OCI-LY7 (cell line): ENCODE results near the gene FARSB. TPM values are rescaled to one million over a fixed set of nuclear protein-coding genes. Genes with fewer than 3 reads are reported as not detected.

Experiments used
- BruUV-seq: library from RNA; stranded (reverse); fragments of 400-500 nt; replicated peaks from 2 replicates; lab custom pipeline; 2021; lab: Mats Ljungman, UMichigan
- CTCF ChIA-PET: fragments of 300-600 bp; sonication (Branson Sonifier 250); formaldehyde crosslinking; loops from one replicate; lab custom pipeline; 2022; ENCODE audit warnings: antibody characterized with exemption; ENCODE audit not compliant: unreplicated experiment; lab: Charles Lee
- POLR2A ChIA-PET: fragments of 300-600 bp; sonication (Branson Sonifier 250); formaldehyde crosslinking; loops from one replicate; lab custom pipeline; 2022; ENCODE audit warnings: antibody characterized with exemption; lab: Charles Lee
- DNase-seq: peaks from one replicate; pipeline ENCODE4 v3.0.0-alpha.2; 2015; ENCODE audit warnings: low spot score
- H2AFZ ChIP-seq: fragments of 200-600 bp; sonication (generic), shearing (Covaris generic); 2 replicates; pipeline ENCODE4 v1.6.1; 2014; ENCODE audit warnings: mild to moderate bottlenecking, antibody characterized with exemption, low read length, moderate library complexity
- H3K27ac ChIP-seq: fragments of 200-600 bp; sonication (generic); 2 replicates; pipeline ENCODE4 v1.5.1; 2014; ENCODE audit warnings: mixed run types, low read depth, mild to moderate bottlenecking, moderate library complexity, low read length, inconsistent platforms; ENCODE audit not compliant: poor library complexity, severe bottlenecking
- H3K36me3 ChIP-seq: fragments of 200-600 bp; sonication (generic); 2 replicates; pipeline ENCODE4 v1.6.1; 2014; ENCODE audit warnings: mild to moderate bottlenecking, antibody characterized with exemption, low read length, moderate library complexity, mixed read lengths; ENCODE audit not compliant: insufficient read depth
- H3K4me1 ChIP-seq: fragments of 200-600 bp; sonication (generic); 2 replicates; pipeline ENCODE4 v1.5.1; 2014; ENCODE audit warnings: mild to moderate bottlenecking, low read length; ENCODE audit not compliant: insufficient read depth, poor library complexity, severe bottlenecking
- H3K4me2 ChIP-seq: fragments of 200-600 bp; sonication (generic); 2 replicates; pipeline ENCODE4 v1.6.1; 2014; ENCODE audit warnings: mild to moderate bottlenecking, low read length
- H3K4me3 ChIP-seq: fragments of 200-600 bp; sonication (generic); 2 replicates; pipeline ENCODE4 v1.5.1; 2014; ENCODE audit warnings: mild to moderate bottlenecking, low read depth, low read length; ENCODE audit not compliant: poor library complexity, severe bottlenecking
- H3K79me2 ChIP-seq: fragments of 200-600 bp; sonication (generic); 2 replicates; pipeline ENCODE4 v1.6.1; 2016; ENCODE audit warnings: low read depth, mild to moderate bottlenecking, low read length, moderate library complexity, mixed read lengths; ENCODE audit not compliant: insufficient read depth
- H3K9me2 ChIP-seq: fragments of 200-600 bp; sonication (generic); 2 replicates; pipeline ENCODE4 v1.6.1; 2016; ENCODE audit warnings: mild to moderate bottlenecking, low read length, mixed read lengths; ENCODE audit not compliant: insufficient read depth
- H3K9me3 ChIP-seq: fragments of 200-600 bp; sonication (generic); 2 replicates; pipeline ENCODE4 v1.6.1; 2014; ENCODE audit warnings: mild to moderate bottlenecking, mixed run types, low read length, mixed read lengths
- H4K20me1 ChIP-seq: fragments of 200-600 bp; sonication (generic); 2 replicates; pipeline ENCODE4 v1.6.1; 2014; ENCODE audit warnings: mild to moderate bottlenecking, antibody characterized with exemption, low read length, moderate library complexity, mixed read lengths; ENCODE audit not compliant: insufficient read depth
- EZH2phosphoT487 ChIP-seq: fragments of 200-600 bp; sonication (generic); IDR thresholded peaks from 2 replicates; pipeline ENCODE4 v1.6.1; 2018; ENCODE audit warnings: low read depth, borderline replicate concordance, mild to moderate bottlenecking, mixed run types, antibody characterized with exemption, low read length, moderate library complexity, mixed read lengths
- intact Hi-C: fragments of 100-400 bp; cut with micrococcal nuclease; formaldehyde crosslinking; loops from one replicate; pipeline ENCODE4 v1.10.0; 2022; ENCODE audit not compliant: unreplicated experiment
- total RNA-seq, 2 experiments: library from RNA; depleted of rRNA in 1 of 2; stranded (reverse); fragments of >200 nt in 1 of 2; shearing (Covaris generic) in 1 of 2; gene quantifications; 2 replicates each; pipeline ENCODE4 v1.2.3, GENCODE V29; 2014 to 2022
- TF ChIP-seq, protein P1 (sequence below): fragments of 200-600 bp; sonication (generic); conservative IDR thresholded peaks from 2 replicates; pipeline ENCODE4 v1.5.1; 2014; ENCODE audit warnings: mild to moderate bottlenecking, antibody characterized with exemption, low read length, moderate library complexity, mixed read lengths

FARSB gene
- total RNA-seq, 2 experiments from 2014 or later = 24.9 to 46.7 TPM

DNA sequence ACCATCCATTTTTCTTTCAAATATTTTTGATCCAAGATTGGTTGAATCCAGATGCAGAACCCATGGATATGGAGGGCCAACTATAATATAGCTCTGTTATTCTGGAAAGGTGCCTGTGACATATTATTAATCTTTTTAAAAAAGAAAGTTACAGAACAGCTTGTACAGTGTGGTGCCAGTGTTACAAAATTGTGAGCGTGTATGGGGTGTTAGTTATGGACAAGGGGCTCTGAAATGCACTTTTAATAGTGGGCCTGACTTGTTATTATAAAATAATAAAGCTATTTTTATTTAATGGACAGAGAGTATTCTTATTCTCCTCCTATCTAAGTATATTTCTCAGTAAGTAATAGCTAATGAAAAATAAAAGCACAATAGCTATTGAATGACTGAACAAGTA lies 111.2 kb downstream of the FARSB start:
- H3K79me2 ChIP-seq = no peaks in the 10 kb centered on the region
- H3K4me2 ChIP-seq = no peak overlapping the region
- intact Hi-C loops = no loop called here
- no peaks in the 10 kb centered on the region for H3K9me3 ChIP-seq
- no peak for DNase-seq
- no peak for TF ChIP-seq EZH2phosphoT487
- TF ChIP-seq, protein P1, sequence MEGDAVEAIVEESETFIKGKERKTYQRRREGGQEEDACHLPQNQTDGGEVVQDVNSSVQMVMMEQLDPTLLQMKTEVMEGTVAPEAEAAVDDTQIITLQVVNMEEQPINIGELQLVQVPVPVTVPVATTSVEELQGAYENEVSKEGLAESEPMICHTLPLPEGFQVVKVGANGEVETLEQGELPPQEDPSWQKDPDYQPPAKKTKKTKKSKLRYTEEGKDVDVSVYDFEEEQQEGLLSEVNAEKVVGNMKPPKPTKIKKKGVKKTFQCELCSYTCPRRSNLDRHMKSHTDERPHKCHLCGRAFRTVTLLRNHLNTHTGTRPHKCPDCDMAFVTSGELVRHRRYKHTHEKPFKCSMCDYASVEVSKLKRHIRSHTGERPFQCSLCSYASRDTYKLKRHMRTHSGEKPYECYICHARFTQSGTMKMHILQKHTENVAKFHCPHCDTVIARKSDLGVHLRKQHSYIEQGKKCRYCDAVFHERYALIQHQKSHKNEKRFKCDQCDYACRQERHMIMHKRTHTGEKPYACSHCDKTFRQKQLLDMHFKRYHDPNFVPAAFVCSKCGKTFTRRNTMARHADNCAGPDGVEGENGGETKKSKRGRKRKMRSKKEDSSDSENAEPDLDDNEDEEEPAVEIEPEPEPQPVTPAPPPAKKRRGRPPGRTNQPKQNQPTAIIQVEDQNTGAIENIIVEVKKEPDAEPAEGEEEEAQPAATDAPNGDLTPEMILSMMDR = no peak
- H3K27ac ChIP-seq = no peak overlapping the region
- H2AFZ ChIP-seq = no peak overlapping the region
- H3K36me3 ChIP-seq = no peaks in the 10 kb centered on the region
- no peak overlapping the region for H3K4me3 ChIP-seq
- ChIA-PET POLR2A (interaction anchor here (0.7 to 1.3 kb wide), 7 partner anchors 11 to 1171 kb away, joined by 3 to 5 read pairs (median 4); no protein-coding TSS in a partner anchor), CTCF (interaction anchor here (0.8 kb wide), 1 partner anchor 15 kb away, joined by 3 read pairs; no protein-coding TSS in a partner anchor)
- no peaks in the 10 kb centered on the region; the same call in 1 of the 2 replicates for H4K20me1 ChIP-seq
- no TSS peak for BruUV-seq
- H3K9me2 ChIP-seq = no peaks in the 10 kb centered on the region
- no peaks in the 10 kb centered on the region for H3K4me1 ChIP-seq

DNA sequence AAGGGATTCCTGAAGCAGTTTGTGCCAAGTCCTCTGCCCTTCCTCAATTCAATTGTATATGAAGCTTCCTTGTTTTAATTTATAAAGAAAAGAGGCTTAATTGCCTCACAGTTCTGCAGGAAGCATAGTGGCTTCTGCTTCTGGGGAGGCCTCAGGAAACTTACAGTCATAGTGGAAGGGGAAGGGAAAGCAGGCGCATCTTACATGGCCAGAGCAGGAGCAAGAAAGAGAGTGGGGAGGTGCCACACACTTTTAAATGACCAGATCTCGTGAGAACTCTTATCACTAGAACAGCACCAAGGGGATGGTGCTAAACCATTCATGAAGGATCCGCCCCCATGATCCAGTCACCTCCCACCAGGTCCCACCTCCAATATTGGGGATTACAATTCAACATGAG lies 117.4 kb downstream of the FARSB start:
- Histone ChIP-seq H3K27ac (no peak overlapping the region), H4K20me1 (no peaks in the 10 kb centered on the region; the same call in 1 of the 2 replicates), H3K36me3 (no peaks in the 10 kb centered on the region), H3K4me3 (no peak overlapping the region), H3K79me2 (no peaks in the 10 kb centered on the region), H3K4me2 (no peak overlapping the region), H3K9me3 (no peaks in the 10 kb centered on the region), H3K9me2 (no peaks in the 10 kb centered on the region), H3K4me1 (no peaks in the 10 kb centered on the region), H2AFZ (no peak overlapping the region)
- TF ChIP-seq EZH2phosphoT487 = no peak
- TF ChIP-seq, protein P1 = no peak
- DNase-seq = no peak
- CTCF ChIA-PET = no interaction called here
- POLR2A ChIA-PET = no interaction called here
- intact Hi-C loops = no loop called here
- no TSS peak for BruUV-seq

DNA sequence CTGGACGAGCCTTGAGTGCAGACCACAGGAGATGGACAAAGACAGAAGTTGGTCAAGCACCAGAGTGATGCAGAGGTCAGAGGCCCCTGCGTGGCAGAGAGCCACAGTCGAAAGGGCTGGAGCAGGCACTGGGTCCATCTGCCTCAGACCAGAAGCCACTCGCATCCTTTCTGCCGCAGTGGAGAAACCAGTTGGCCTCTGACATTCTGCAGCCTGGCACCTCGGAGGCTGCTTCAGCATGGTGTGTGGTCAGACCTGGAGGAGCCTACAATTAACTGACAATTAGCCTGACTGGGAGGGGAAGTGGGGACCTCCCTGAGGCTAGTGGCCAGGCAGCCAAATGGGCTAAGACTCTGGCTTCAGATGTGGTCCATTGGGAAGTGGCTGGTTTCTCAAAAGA lies 120.4 kb downstream of the FARSB start:
- H3K9me2 ChIP-seq = no peaks in the 10 kb centered on the region
- CTCF ChIA-PET = no interaction called here
- intact Hi-C loops = no loop called here
- H3K4me2 ChIP-seq = no peak overlapping the region
- H3K9me3 ChIP-seq = no peaks in the 10 kb centered on the region
- no peaks in the 10 kb centered on the region for H3K4me1 ChIP-seq
- H3K36me3 ChIP-seq = no peaks in the 10 kb centered on the region
- no TSS peak for BruUV-seq
- H3K27ac ChIP-seq = no peak overlapping the region
- no peak overlapping the region for H2AFZ ChIP-seq
- no peak for DNase-seq
- POLR2A ChIA-PET = interaction anchor here (0.7 kb wide), 1 partner anchor 487 kb away, joined by 5 read pairs; no protein-coding TSS in a partner anchor
- no peak for TF ChIP-seq EZH2phosphoT487
- TF ChIP-seq, protein P1 = no peak
- H3K4me3 ChIP-seq = no peak overlapping the region
- no peaks in the 10 kb centered on the region for H3K79me2 ChIP-seq
- H4K20me1 ChIP-seq = no peaks in the 10 kb centered on the region; the same call in 1 of the 2 replicates
